Glomerular visceral epithelial cell (primary cell): ENCODE data around the gene APOBEC3B.
"Not testable (repeated sequence)": the region's sequence is repeated elsewhere in the genome, so short reads cannot be mapped to it uniquely, and the experiment has no call there.

Experiments used
- DNase-seq: peaks from one replicate; pipeline ENCODE4 v3.0.0-alpha.2; 2016; ENCODE audit errors: extremely low spot score

Gene APOBEC3B

GRCh38 chr22:39031434-39032295, 49.5 kb downstream of the APOBEC3B start:
- not testable (repeated sequence) for DNase-seq

GRCh38 chr22:39037071-39037470, 54.9 kb downstream of the APOBEC3B start:
- not testable (repeated sequence) for DNase-seq

GRCh38 chr22:39039306-39040126, 57.4 kb downstream of the APOBEC3B start:
- no peak for DNase-seq

- DNase-seq: not testable (repeated sequence)
These were observed 58.0 kb downstream of the APOBEC3B start for GRCh38 chr22:39040155-39040537.

GRCh38 chr22:39040538-39041296, 58.6 kb downstream of the APOBEC3B start, which contains the start of gene APOBEC3F:
Gene APOBEC3F (plus strand): TSS chr22:39040864. CDS start chr22:39040961, 97 bp downstream.
- DNase-seq: peak; percentile 68

- no peak for DNase-seq
These were observed 59.8 kb downstream of the APOBEC3B start for GRCh38 chr22:39041908-39042307.
